PFSK-1 (cell line): ENCODE results near the gene ZNF385C.

Experiments used
- POLR2AphosphoS5 ChIP-seq: IDR thresholded peaks from 2 replicates; pipeline ENCODE4 v1.6.1; 2012; ENCODE audit warnings: low read depth, mild to moderate bottlenecking, control low read depth, low read length, moderate library complexity
- SIN3A ChIP-seq: IDR thresholded peaks from 2 replicates; pipeline ENCODE4 v1.6.1; 2012; ENCODE audit warnings: mild to moderate bottlenecking, low read length, moderate library complexity, borderline replicate concordance; ENCODE audit not compliant: insufficient read depth
- TAF1 ChIP-seq: IDR thresholded peaks from 2 replicates; pipeline ENCODE4 v1.6.1; 2012; ENCODE audit warnings: low read length, control low read depth, borderline replicate concordance; ENCODE audit not compliant: insufficient read depth
- TF ChIP-seq, protein P1 (sequence below), 2 experiments: IDR thresholded peaks; 2 replicates each; pipeline versions ENCODE4 v1.6.1 to v1.8.0; 2011 to 2012; ENCODE audit warnings: low read depth in 2 of 2, low read length in 2 of 2, control low read depth in 1 of 2, inconsistent platforms in 1 of 2, mild to moderate bottlenecking in 1 of 2, moderate library complexity in 1 of 2; ENCODE audit not compliant: insufficient read depth in 1 of 2

DNA sequence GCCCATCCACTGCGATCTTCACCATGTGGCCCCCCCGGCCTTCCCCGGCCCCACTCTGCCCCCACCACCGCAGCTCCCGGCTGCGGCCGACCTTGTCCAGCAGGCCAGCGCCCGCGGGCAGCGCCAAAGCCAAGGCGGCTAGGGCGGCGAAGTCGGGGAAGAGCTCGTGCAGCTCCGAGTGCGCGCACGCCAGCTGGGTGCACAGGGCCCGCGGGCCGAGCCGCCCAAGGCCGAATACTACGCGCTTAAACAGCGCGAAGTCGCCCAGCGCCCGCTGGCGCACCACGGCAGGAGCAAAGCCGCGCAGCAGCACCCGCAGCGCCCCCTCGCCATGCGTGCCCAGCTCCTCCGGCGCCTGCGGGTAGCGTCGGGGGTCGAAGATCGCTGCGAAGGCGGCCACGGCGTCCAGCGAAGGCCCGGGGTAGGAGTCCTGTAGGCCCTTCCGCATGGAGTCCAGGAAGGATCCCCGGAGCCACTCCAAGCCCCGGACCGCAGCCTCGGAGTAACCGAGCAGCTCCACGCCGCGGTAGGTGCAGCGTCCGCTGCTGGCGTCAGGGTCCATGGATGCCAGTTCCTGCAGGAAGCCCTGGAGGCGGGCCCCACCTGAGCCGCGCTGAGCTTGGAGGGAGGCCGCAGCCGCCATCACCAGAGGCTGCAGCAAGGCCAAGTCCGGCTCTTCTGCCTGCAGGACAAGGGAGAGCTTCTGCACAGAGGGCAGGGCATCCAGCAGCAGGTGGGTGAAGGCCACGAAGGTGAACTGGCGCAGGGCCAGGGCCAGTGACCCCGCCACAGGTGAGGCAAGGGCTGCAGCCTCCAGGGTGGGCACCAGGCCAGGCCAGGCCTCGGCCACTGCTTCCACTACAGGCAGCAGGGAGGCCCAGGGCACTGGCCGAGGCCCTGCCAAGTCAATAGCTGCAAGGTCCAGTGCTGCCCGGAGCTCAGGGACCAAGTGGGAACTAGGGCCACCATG, 58.2 kb downstream of the ZNF385C start:
- TF ChIP-seq TAF1 (no peak), POLR2AphosphoS5 (no peak), SIN3A (no peak)
- TF ChIP-seq, protein P1, sequence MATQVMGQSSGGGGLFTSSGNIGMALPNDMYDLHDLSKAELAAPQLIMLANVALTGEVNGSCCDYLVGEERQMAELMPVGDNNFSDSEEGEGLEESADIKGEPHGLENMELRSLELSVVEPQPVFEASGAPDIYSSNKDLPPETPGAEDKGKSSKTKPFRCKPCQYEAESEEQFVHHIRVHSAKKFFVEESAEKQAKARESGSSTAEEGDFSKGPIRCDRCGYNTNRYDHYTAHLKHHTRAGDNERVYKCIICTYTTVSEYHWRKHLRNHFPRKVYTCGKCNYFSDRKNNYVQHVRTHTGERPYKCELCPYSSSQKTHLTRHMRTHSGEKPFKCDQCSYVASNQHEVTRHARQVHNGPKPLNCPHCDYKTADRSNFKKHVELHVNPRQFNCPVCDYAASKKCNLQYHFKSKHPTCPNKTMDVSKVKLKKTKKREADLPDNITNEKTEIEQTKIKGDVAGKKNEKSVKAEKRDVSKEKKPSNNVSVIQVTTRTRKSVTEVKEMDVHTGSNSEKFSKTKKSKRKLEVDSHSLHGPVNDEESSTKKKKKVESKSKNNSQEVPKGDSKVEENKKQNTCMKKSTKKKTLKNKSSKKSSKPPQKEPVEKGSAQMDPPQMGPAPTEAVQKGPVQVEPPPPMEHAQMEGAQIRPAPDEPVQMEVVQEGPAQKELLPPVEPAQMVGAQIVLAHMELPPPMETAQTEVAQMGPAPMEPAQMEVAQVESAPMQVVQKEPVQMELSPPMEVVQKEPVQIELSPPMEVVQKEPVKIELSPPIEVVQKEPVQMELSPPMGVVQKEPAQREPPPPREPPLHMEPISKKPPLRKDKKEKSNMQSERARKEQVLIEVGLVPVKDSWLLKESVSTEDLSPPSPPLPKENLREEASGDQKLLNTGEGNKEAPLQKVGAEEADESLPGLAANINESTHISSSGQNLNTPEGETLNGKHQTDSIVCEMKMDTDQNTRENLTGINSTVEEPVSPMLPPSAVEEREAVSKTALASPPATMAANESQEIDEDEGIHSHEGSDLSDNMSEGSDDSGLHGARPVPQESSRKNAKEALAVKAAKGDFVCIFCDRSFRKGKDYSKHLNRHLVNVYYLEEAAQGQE (IDR thresholded peaks at IDR 0.05; ENCODE audit: insufficient read depth in 1 of 2, low read depth in 2 of 2, low read length in 2 of 2), result no peak
